ENCODE data around the gene RAB3A. TPM values are rescaled to one million over a fixed set of nuclear protein-coding genes. Genes with fewer than 3 reads are reported as not detected.

Gene RAB3A
- total and polyA plus RNA-seq, 9 of the 15 experiments (the other 6 are each of a cell fraction or from before 2014, with no cell fraction given), result 0.17 to 5.1 (median 0.90) TPM; not detected in 1

- no peak overlapping the region for H3K4me3 ChIP-seq
- no TSS peak for BruUV-seq (replicated peaks)
- intact Hi-C loops (cut with micrococcal nuclease), result no loop called here
- no peaks in the 10 kb centered on the region for H3K9me3 ChIP-seq (replicated peaks; ENCODE audit: control insufficient read depth, insufficient read depth, low read depth, low read length)
- ATAC-seq (no peak), FAIRE-seq (no peak), DNase-seq (ENCODE audit: extremely low read depth in 1 of 4, low spot score in 3 of 4) (peak in 1 of 4 experiments; percentile 4)
- H2AFZ ChIP-seq (ENCODE audit: low read depth, low read length), result no peak overlapping the region
- in situ Hi-C loops (cut with MboI), result loop anchor here (5.0 kb wide), 1 partner anchor 191 kb away; no protein-coding TSS in a partner anchor
- H3K36me3 ChIP-seq (ENCODE audit: control insufficient read depth, insufficient read depth, low read length), result no peaks in the 10 kb centered on the region
- CTCF ChIA-PET (ENCODE audit: low intra/inter-chr PET ratio), result no interaction called here
- POLR2A ChIA-PET, result no interaction called here
- H3K27ac ChIP-seq (ENCODE audit: extremely low read depth, low read depth, low read length), result no peak overlapping the region
- no peak for TF ChIP-seq ZNF444 (CRISPR knock-in tag; IDR thresholded peaks at IDR 0.05)
- TF ChIP-seq KLF6 (CRISPR knock-in tag; IDR thresholded peaks at IDR 0.05; ENCODE audit: borderline replicate concordance), result no peak
- TF ChIP-seq, protein P1, sequence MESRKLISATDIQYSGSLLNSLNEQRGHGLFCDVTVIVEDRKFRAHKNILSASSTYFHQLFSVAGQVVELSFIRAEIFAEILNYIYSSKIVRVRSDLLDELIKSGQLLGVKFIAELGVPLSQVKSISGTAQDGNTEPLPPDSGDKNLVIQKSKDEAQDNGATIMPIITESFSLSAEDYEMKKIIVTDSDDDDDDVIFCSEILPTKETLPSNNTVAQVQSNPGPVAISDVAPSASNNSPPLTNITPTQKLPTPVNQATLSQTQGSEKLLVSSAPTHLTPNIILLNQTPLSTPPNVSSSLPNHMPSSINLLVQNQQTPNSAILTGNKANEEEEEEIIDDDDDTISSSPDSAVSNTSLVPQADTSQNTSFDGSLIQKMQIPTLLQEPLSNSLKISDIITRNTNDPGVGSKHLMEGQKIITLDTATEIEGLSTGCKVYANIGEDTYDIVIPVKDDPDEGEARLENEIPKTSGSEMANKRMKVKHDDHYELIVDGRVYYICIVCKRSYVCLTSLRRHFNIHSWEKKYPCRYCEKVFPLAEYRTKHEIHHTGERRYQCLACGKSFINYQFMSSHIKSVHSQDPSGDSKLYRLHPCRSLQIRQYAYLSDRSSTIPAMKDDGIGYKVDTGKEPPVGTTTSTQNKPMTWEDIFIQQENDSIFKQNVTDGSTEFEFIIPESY (CRISPR knock-in tag; IDR thresholded peaks at IDR 0.05), result peak; percentile 98
- TF ChIP-seq NFRKB (IDR thresholded peaks at IDR 0.05; ENCODE audit: low read depth), result no peak
- no peak for TF ChIP-seq ZNF445 (CRISPR knock-in tag; IDR thresholded peaks at IDR 0.05; ENCODE audit: low read depth)
- H3K4me1 ChIP-seq (replicated peaks in 1 of 2; ENCODE audit: control insufficient read depth in 2 of 2, insufficient read depth in 2 of 2, low read length in 2 of 2), result peaks cover 4 to 16% of the 10 kb centered on the region in 2 experiments; a peak in 4 of 5 replicates
- no peaks in the 10 kb centered on the region for H4K20me1 ChIP-seq (replicated peaks; ENCODE audit: control insufficient read depth, insufficient read depth, low read length)
- no peaks in the 10 kb centered on the region for H3K9me1 ChIP-seq (ENCODE audit: control insufficient read depth, insufficient read depth, low read length)
- 55% methylated on average over 14 of the region's 14 CpGs for WGBS (ENCODE audit: insufficient coverage, low coverage, missing lambda C conversion rate)
- no peak overlapping the region for H3K4me2 ChIP-seq (ENCODE audit: insufficient read depth, low read length)
- H3K79me2 ChIP-seq (ENCODE audit: control insufficient read depth, insufficient read depth, low read length), result no peaks in the 10 kb centered on the region
- H3K9ac ChIP-seq (ENCODE audit: insufficient read depth in 1 of 2, low read depth in 2 of 2, low read length in 2 of 2), result peak overlapping the region in 1 of 2 experiments; percentile 55; a peak in 1 of 4 replicates
- no peaks in the 10 kb centered on the region; a peak in 1 of 5 replicates for H3K27me3 ChIP-seq (ENCODE audit: control insufficient read depth in 2 of 2, insufficient read depth in 2 of 2, low read length in 2 of 2)
Measured at GRCh38 chr19:18211683-18212082, 7.8 kb upstream of the RAB3A start.
